Type B pancreatic cell (in vitro differentiated cells): ENCODE measurements around the gene HOXB8. TPM values are rescaled to one million over a fixed set of nuclear protein-coding genes. Genes with fewer than 3 reads are reported as not detected.

ENCODE experiments used
- DNase-seq: peaks from one replicate; pipeline ENCODE4 v3.0.0; 2021; ENCODE audit warnings: mixed read lengths; ENCODE audit not compliant: unreplicated experiment; ENCODE audit errors: extremely low spot score
- H3K27ac Mint-ChIP-seq: 2 replicates; pipeline ENCODE4 v1.8.0; 2021; ENCODE audit warnings: mild to moderate bottlenecking, mixed read lengths
- H3K27me3 Mint-ChIP-seq: 2 replicates; pipeline ENCODE4 v1.8.0; 2021; ENCODE audit warnings: mixed read lengths
- H3K36me3 Mint-ChIP-seq: 2 replicates; pipeline ENCODE4 v1.8.0; 2021; ENCODE audit warnings: mixed read lengths
- H3K4me1 Mint-ChIP-seq: one replicate; pipeline ENCODE4 v1.8.0; 2021; ENCODE audit warnings: mixed read lengths; ENCODE audit not compliant: unreplicated experiment
- H3K4me3 Mint-ChIP-seq: 2 replicates; pipeline ENCODE4 v1.8.0; 2021; ENCODE audit warnings: mild to moderate bottlenecking, mixed read lengths
- H3K9me3 Mint-ChIP-seq: 2 replicates; pipeline ENCODE4 v1.8.0; 2021; ENCODE audit warnings: mixed read lengths
- total RNA-seq: library from RNA; stranded (reverse); gene quantifications from 2 replicates; pipeline ENCODE4 v1.2.1, GENCODE V29; 2021; ENCODE audit warnings: low replicate concordance
- TF ChIP-seq, protein P1 (sequence below): fragments of 200-600 bp; sonication (generic); conservative IDR thresholded peaks from 2 replicates; pipeline ENCODE4 v1.5.0; 2021; ENCODE audit warnings: antibody characterized with exemption, mild to moderate bottlenecking

The HOXB8 gene
- total RNA-seq, 1 donor from 2014 or later, result 16.0 TPM

GRCh38 chr17:48594538-48595277 is 20.4 kb downstream of the HOXB8 start:
- TF ChIP-seq, protein P1, sequence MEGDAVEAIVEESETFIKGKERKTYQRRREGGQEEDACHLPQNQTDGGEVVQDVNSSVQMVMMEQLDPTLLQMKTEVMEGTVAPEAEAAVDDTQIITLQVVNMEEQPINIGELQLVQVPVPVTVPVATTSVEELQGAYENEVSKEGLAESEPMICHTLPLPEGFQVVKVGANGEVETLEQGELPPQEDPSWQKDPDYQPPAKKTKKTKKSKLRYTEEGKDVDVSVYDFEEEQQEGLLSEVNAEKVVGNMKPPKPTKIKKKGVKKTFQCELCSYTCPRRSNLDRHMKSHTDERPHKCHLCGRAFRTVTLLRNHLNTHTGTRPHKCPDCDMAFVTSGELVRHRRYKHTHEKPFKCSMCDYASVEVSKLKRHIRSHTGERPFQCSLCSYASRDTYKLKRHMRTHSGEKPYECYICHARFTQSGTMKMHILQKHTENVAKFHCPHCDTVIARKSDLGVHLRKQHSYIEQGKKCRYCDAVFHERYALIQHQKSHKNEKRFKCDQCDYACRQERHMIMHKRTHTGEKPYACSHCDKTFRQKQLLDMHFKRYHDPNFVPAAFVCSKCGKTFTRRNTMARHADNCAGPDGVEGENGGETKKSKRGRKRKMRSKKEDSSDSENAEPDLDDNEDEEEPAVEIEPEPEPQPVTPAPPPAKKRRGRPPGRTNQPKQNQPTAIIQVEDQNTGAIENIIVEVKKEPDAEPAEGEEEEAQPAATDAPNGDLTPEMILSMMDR, result no peak
- peak overlapping the region; percentile 91 for H3K4me3 Mint-ChIP-seq
- H3K27me3 Mint-ChIP-seq, result peaks cover 94% of the 10 kb centered on the region
- no peaks in the 10 kb centered on the region for H3K9me3 Mint-ChIP-seq
- H3K36me3 Mint-ChIP-seq, result peaks cover 29% of the 10 kb centered on the region
- peak overlapping the region; percentile 97 for H3K27ac Mint-ChIP-seq
- no peak for DNase-seq
- peaks cover 56% of the 10 kb centered on the region for H3K4me1 Mint-ChIP-seq

- H3K36me3 Mint-ChIP-seq, result peaks cover 26% of the 10 kb centered on the region
- H3K27me3 Mint-ChIP-seq, result peaks cover 94% of the 10 kb centered on the region
- peaks cover 56% of the 10 kb centered on the region for H3K4me1 Mint-ChIP-seq
- peak overlapping the region; percentile 91 for H3K4me3 Mint-ChIP-seq
- TF ChIP-seq, protein P1, result peak; percentile 96
- DNase-seq, result peak; percentile 95
- H3K27ac Mint-ChIP-seq, result peak overlapping the region; percentile 97
- H3K9me3 Mint-ChIP-seq, result no peaks in the 10 kb centered on the region
These were observed 21.1 kb downstream of the HOXB8 start for GRCh38 chr17:48593840-48594537.

DNA sequence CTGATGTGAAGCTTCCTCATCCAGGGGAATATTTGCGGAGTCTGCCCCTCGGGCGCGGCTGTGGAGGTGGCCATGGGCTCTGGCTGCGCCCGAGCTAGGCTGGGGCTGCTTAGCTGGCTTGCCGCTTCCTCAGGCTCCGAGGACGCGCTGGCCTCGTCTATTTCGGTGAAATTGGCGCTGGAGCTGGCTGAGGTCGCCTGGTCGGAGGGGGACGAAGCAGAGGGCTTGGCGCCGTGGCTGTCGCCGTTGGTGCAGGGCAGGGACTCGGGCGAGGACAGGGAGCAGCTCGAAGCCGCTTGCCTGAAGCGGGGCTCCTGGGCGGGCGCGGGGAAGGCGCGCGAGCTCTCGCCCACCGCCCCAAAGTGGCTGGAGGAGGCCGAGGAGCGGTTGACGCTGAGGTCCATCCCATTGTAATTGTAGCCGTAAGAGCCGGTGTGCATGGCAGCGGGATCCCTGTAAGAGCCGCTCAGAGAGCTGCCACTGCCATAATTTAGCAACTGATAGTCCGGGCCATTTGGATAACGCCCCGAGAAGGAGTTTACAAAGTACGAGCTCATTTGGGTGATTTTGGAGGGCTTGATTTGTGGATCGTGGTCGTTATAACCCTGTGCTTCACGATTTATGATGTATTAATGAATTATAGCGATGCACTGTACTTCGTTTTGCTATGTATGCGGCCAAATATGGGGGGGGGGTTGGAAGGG is 21.8 kb downstream of the HOXB8 start, which contains the start of gene HOXB5:
HOXB5 (minus strand) TSS at position 654 of the 704 bp plus-strand sequence; CDS start at position 557, 97 bp downstream.
- TF ChIP-seq, protein P1, result no peak
- no peaks in the 10 kb centered on the region for H3K9me3 Mint-ChIP-seq
- peak within 1 kb of the TSS; percentile 97 for H3K27ac Mint-ChIP-seq
- peaks cover 94% of the 10 kb centered on the region for H3K27me3 Mint-ChIP-seq
- H3K36me3 Mint-ChIP-seq, result peaks cover 26% of the 10 kb centered on the region
- H3K4me3 Mint-ChIP-seq, result peak within 1 kb of the TSS; percentile 91
- peaks cover 54% of the 10 kb centered on the region for H3K4me1 Mint-ChIP-seq
- no peak for DNase-seq

DNA sequence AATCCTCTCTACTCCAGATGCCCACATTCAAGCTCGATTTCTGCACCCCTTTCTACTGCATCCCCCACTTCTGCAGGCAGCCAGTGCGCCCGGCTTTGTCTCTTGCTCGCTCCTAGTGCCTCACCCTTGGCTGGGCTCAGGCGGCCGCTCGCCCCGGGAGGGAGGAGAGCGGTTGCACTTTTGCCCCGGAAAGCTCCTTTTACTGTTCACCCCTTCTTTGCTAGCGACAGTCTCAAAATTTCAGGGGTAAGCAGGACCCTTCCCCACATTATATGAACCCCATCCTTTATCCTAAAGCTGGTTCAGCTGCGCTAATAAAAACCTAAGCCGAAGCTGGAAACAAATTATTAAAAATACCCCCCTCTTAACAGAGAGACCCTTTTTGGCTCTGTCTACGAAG is 22.5 kb downstream of the HOXB8 start:
- Mint-ChIP-seq H3K4me3 (peak overlapping the region; percentile 91), H3K27ac (peak overlapping the region; percentile 97), H3K4me1 (peaks cover 50% of the 10 kb centered on the region), H3K36me3 (peaks cover 27% of the 10 kb centered on the region), H3K27me3 (peaks cover 94% of the 10 kb centered on the region), H3K9me3 (no peaks in the 10 kb centered on the region)
- TF ChIP-seq, protein P1, result no peak
- no peak for DNase-seq

DNA sequence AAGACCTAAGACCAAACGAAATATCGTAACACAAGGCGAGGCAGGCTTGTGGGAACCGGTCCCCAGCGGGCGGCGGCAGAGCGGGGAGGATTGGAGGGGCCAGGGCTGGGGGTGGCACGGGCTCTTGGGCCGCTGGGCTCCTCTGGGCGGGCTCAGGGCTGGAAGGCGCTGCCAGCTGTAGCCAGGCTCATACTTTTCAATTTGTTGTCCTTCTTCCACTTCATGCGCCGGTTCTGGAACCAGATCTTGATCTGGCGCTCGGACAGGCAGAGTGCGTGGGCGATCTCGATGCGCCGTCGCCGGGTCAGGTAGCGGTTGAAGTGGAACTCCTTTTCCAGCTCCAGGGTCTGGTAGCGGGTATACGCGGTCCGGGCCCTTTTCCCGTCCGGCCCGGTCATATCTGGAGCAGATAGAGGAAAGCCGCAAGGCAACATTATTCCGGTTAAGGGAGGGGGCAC is 23.0 kb downstream of the HOXB8 start:
- H3K4me3 Mint-ChIP-seq, result peak overlapping the region; percentile 91
- H3K36me3 Mint-ChIP-seq, result peaks cover 32% of the 10 kb centered on the region
- DNase-seq, result no peak
- TF ChIP-seq, protein P1, result no peak
- peak overlapping the region; percentile 97 for H3K27ac Mint-ChIP-seq
- H3K4me1 Mint-ChIP-seq, result peaks cover 50% of the 10 kb centered on the region
- peaks cover 94% of the 10 kb centered on the region for H3K27me3 Mint-ChIP-seq
- H3K9me3 Mint-ChIP-seq, result no peaks in the 10 kb centered on the region
